K562 (cell line): ENCODE measurements around the gene NPR2. TPM values are rescaled to one million over a fixed set of nuclear protein-coding genes. Genes with fewer than 3 reads are reported as not detected.
A peak's percentile ranks its signal among the peaks of the same experiment; 100 is the strongest.

ENCODE experiments used
- ATAC-seq: fragments of 200-7000 bp; cut with Tn5 transposase; 3 replicates; pipeline ENCODE4 v1.9.1; 2020; ENCODE audit warnings: moderate library complexity
- BruUV-seq: library from RNA; stranded (reverse); fragments of 400-500 nt; replicated peaks from 2 replicates; lab custom pipeline; 2021; lab: Mats Ljungman, UMichigan
- CTCF ChIA-PET: fragments of 300-600 bp; formaldehyde crosslinking; extraction: SDS; loops from one replicate; lab custom pipeline; 2021; ENCODE audit warnings: low intra/inter-chr PET ratio; lab: Yijun Ruan, JAX
- POLR2A ChIA-PET: fragments of 300-600, 350-650 bp; sonication (Branson Sonifier 250); formaldehyde crosslinking; extraction: SDS; loops from one replicate; lab custom pipeline; 2021; ENCODE audit warnings: antibody characterized with exemption, inconsistent platforms; lab: Yijun Ruan, JAX
- DNase-seq, 4 experiments: peaks; one replicate each; pipeline versions ENCODE4 v3.0.0 to v3.0.0-alpha.2; 2011 to 2018; ENCODE audit warnings: low spot score in 3 of 4, mixed read lengths in 3 of 4; ENCODE audit errors: extremely low read depth in 1 of 4
- FAIRE-seq: peaks from 2 replicates; lab custom pipeline; 2011; peaks lifted over from hg19 to GRCh38; lab: Jason Lieb, UNC
- H2AFZ ChIP-seq: 2 replicates; pipeline ENCODE4 v1.6.0; 2011; ENCODE audit warnings: low read depth, low read length, control low read depth, inconsistent platforms
- H3K27ac ChIP-seq: fragments of 200-600 bp; 3 replicates; pipeline ENCODE4 v1.8.0; 2011; ENCODE audit warnings: low read depth, mild to moderate bottlenecking, control low read depth, inconsistent platforms, low read length, moderate library complexity, mixed read lengths; ENCODE audit errors: extremely low read depth
- H3K27me3 ChIP-seq, 2 experiments: fragments of 300-600 bp in 1 of 2; 2 replicates in 1 of 2; 3 replicates in 1 of 2; pipeline versions ENCODE4 v1.6.0 to v1.8.0; 2011; ENCODE audit warnings: inconsistent platforms in 2 of 2, low read length in 2 of 2, mild to moderate bottlenecking in 1 of 2, mixed read lengths in 1 of 2, moderate library complexity in 1 of 2; ENCODE audit not compliant: control insufficient read depth in 2 of 2, insufficient read depth in 2 of 2
- H3K36me3 ChIP-seq: fragments of 300-600 bp; 3 replicates; pipeline ENCODE4 v1.8.0; 2011; ENCODE audit warnings: mild to moderate bottlenecking, low read length, inconsistent platforms; ENCODE audit not compliant: control insufficient read depth, insufficient read depth
- H3K4me1 ChIP-seq, 2 experiments: fragments of 200-600 bp in 1 of 2; replicated peaks in 1 of 2; 2 replicates in 1 of 2; 3 replicates in 1 of 2; pipeline versions ENCODE4 v1.5.1 to v1.8.0; 2011; ENCODE audit warnings: inconsistent platforms in 2 of 2, low read length in 2 of 2, mild to moderate bottlenecking in 1 of 2, mixed read lengths in 1 of 2, moderate library complexity in 1 of 2; ENCODE audit not compliant: control insufficient read depth in 2 of 2, insufficient read depth in 2 of 2
- H3K4me2 ChIP-seq: 2 replicates; pipeline ENCODE4 v1.6.1; 2011; ENCODE audit warnings: low read length, control low read depth, inconsistent platforms, mixed read lengths; ENCODE audit not compliant: insufficient read depth
- H3K4me3 ChIP-seq: fragments of 200-600 bp; sonication (generic), shearing (Covaris generic); 2 replicates; pipeline ENCODE4 v1.5.1; 2016; ENCODE audit warnings: control low read depth, inconsistent platforms
- H3K79me2 ChIP-seq: fragments of 200-600 bp; 3 replicates; pipeline ENCODE4 v1.8.0; 2011; ENCODE audit warnings: low read length, inconsistent platforms; ENCODE audit not compliant: control insufficient read depth, insufficient read depth
- H3K9ac ChIP-seq, 2 experiments: 2 replicates each; pipeline versions ENCODE4 v1.6.0 to v1.6.1; 2011; ENCODE audit warnings: low read depth in 2 of 2, low read length in 2 of 2, control low read depth in 1 of 2, inconsistent platforms in 1 of 2, mild to moderate bottlenecking in 1 of 2, mixed read lengths in 1 of 2; ENCODE audit not compliant: insufficient read depth in 1 of 2
- H3K9me1 ChIP-seq: one replicate; pipeline ENCODE4 v1.6.0; 2011; ENCODE audit warnings: inconsistent platforms, mild to moderate bottlenecking, low read length, moderate library complexity; ENCODE audit not compliant: control insufficient read depth, insufficient read depth
- H3K9me3 ChIP-seq: replicated peaks from 2 replicates; pipeline ENCODE4 v1.5.1; 2011; ENCODE audit warnings: low read depth, low read length, inconsistent platforms; ENCODE audit not compliant: control insufficient read depth, insufficient read depth
- H4K20me1 ChIP-seq: replicated peaks from 2 replicates; pipeline ENCODE4 v1.6.1; 2011; ENCODE audit warnings: low read length, inconsistent platforms, mixed read lengths; ENCODE audit not compliant: control insufficient read depth, insufficient read depth
- CBX3 ChIP-seq, 2 experiments: IDR thresholded peaks; 1 replicate in 1 of 2; 2 replicates in 1 of 2; pipeline ENCODE4 v1.6.1; 2012; ENCODE audit warnings: inconsistent platforms in 2 of 2, low read length in 2 of 2, borderline replicate concordance in 1 of 2, control low read depth in 1 of 2
- EP300 ChIP-seq: IDR thresholded peaks from 2 replicates; pipeline ENCODE4 v1.6.1; 2012; ENCODE audit warnings: low read length, improper control_type of control experiment
- MBD1 ChIP-seq: fragments of 250-450 bp; sonication (Bioruptor Pico); IDR thresholded peaks from 2 replicates; pipeline ENCODE4 v1.8.0; 2022; ENCODE audit warnings: inconsistent platforms
- NCOA2 ChIP-seq, 2 experiments: fragments of 450-650 bp; IDR thresholded peaks; 2 replicates each; pipeline ENCODE4 v1.6.1; 2018; ENCODE audit warnings: mild to moderate bottlenecking in 2 of 2, moderate library complexity in 1 of 2; ENCODE audit not compliant: partially characterized antibody in 2 of 2
- NELFE ChIP-seq: IDR thresholded peaks from 2 replicates; pipeline ENCODE4 v1.6.1; 2011; ENCODE audit warnings: mild to moderate bottlenecking; ENCODE audit not compliant: insufficient read depth, insufficient read length
- NR2F6 ChIP-seq: fragments of 450-650 bp; formaldehyde crosslinking; IDR thresholded peaks from 2 replicates; pipeline ENCODE4 v1.4.0; 2020; ENCODE audit warnings: mild to moderate bottlenecking
- PHF8 ChIP-seq: fragments of 200-600 bp; sonication (generic); IDR thresholded peaks from 2 replicates; pipeline ENCODE4 v1.6.1; 2012; ENCODE audit warnings: mixed run types, mild to moderate bottlenecking, inconsistent platforms, low read length, moderate library complexity, borderline replicate concordance
- POLR2A ChIP-seq: fragments of 450-650 bp; conservative IDR thresholded peaks from 2 replicates; pipeline ENCODE4 v1.6.1; 2016
- RFX1 ChIP-seq: fragments of 450-650 bp; IDR thresholded peaks from 2 replicates; pipeline ENCODE4 v1.6.1; 2016; ENCODE audit warnings: mild to moderate bottlenecking, moderate library complexity
- RNF219 ChIP-seq: fragments of 250-450 bp; sonication (Bioruptor Pico); IDR thresholded peaks from 2 replicates; pipeline ENCODE4 v1.5.0; 2022; ENCODE audit warnings: mild to moderate bottlenecking
- ZBTB12 ChIP-seq: fragments of 250-450 bp; sonication (Bioruptor Pico); IDR thresholded peaks from 2 replicates; pipeline ENCODE4 v1.4.0; 2020
- ZKSCAN8 ChIP-seq: fragments of 200-800 bp; sonication (Bioruptor generic); IDR thresholded peaks from 2 replicates; pipeline ENCODE4 v1.6.1; 2016; ENCODE audit warnings: missing genetic modification characterization, missing compliant biosample characterization
- ZNF146 ChIP-seq: IDR thresholded peaks from one replicate; pipeline ENCODE4 v1.6.1; 2018; ENCODE audit warnings: missing compliant biosample characterization; ENCODE audit not compliant: unreplicated experiment
- ZNF274 ChIP-seq: IDR thresholded peaks from 2 replicates; pipeline ENCODE4 v1.6.1; 2011; ENCODE audit warnings: low read depth, mild to moderate bottlenecking, low read length, moderate library complexity, borderline replicate concordance
- ZNF311 ChIP-seq: fragments of 250-450 bp; sonication (Bioruptor Pico); IDR thresholded peaks from 2 replicates; pipeline ENCODE4 v1.4.0; 2020; ENCODE audit warnings: mild to moderate bottlenecking, moderate library complexity
- ZNF436 ChIP-seq: fragments of 250-450, 450-650 bp; sonication (Bioruptor Pico); formaldehyde crosslinking; IDR thresholded peaks from 2 replicates; pipeline ENCODE4 v1.7.0; 2020; ENCODE audit warnings: mild to moderate bottlenecking
- WGBS: fragments of 100-300 bp; shearing (Covaris generic); methylation state at CpG from one replicate; pipeline ENCODE4 v1.1.6; 2016; ENCODE audit warnings: low coverage, mixed read lengths; ENCODE audit not compliant: insufficient coverage; ENCODE audit errors: missing lambda C conversion rate; 5-methylcytosine and 5-hydroxymethylcytosine counted together
- in situ Hi-C: fragments of 300-500 bp; cut with MboI; formaldehyde crosslinking; loops from 4 replicates; pipeline ENCODE4 v1.15.0; 2018; ENCODE audit warnings: inconsistent platforms, mixed read lengths
- intact Hi-C: fragments of 100-400 bp; cut with micrococcal nuclease; formaldehyde crosslinking; loops from 2 replicates; pipeline ENCODE4 v1.14.2; 2022
- polyA plus RNA-seq, 8 experiments: library from polyadenylated mRNA; depleted of rRNA in 4 of 8; stranded (reverse) in 5 of 8; unstranded in 3 of 8; fragments of >200 nt; fragmentation: Nextera tagmentation in 2 of 8; fragmentation: Illumina TruSeq in 1 of 8; extraction: Ambion mirVana in 2 of 8; extraction: Trizol in 1 of 8; gene quantifications; 2 replicates each; pipeline versions ENCODE4 v1.2.1 to v1.2.3, GENCODE V29; 2011 to 2014; ENCODE audit warnings: inconsistent platforms in 1 of 8, missing spikeins in 1 of 8
- total RNA-seq, 7 experiments: library from RNA; depleted of rRNA in 6 of 7; stranded (reverse); fragments of >200 nt in 6 of 7; fragmentation: Illumina TruSeq in 2 of 7; extraction: Trizol in 2 of 7; gene quantifications; 2 replicates each; pipeline versions ENCODE4 v1.2.1 to v1.2.3, GENCODE V29; 2011 to 2021; ENCODE audit warnings: low replicate concordance in 1 of 7
- TF ChIP-seq, protein P1 (sequence below): sonication (generic); formaldehyde crosslinking; IDR thresholded peaks from 2 replicates; pipeline ENCODE4 v1.8.1; 2023; ENCODE audit warnings: mild to moderate bottlenecking, missing genetic modification reagents

The NPR2 gene
- total and polyA plus RNA-seq, 9 of the 15 experiments (the other 6 are each of a cell fraction or from before 2014, with no cell fraction given) = 2.4 to 12.9 (median 6.0) TPM

DNA sequence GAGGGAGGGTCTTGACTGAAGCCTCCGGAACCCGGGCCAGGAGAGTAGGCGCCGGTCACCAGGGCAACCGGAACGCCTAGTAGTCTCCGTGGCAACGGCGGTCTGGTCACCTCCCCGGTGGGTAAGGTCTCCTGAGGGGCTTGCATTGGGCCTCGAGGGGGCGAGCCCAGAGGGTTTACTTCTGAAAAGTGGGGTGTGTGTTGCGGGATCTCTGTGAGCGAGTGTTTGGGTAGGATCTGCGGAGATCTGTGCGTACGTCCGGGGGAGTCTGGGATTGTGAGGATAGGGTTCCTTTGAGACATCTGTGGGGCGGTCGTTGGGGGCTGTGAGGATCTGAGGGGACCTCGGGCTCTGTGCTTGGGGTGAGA, 37.3 kb downstream of the NPR2 start, which contains the start of gene FAM221B:
TSS of gene FAM221B (minus strand) at position 17 of the 368 bp plus-strand sequence. CDS start 2,571 bp downstream, outside the sequence.
- FAIRE-seq (no peak), ATAC-seq (peak; percentile 7; the same call in 2 of the 3 replicates), DNase-seq (peak in 1 of 4 experiments; percentile 11)
- peaks cover 0 to 12% of the 10 kb centered on the region in 2 experiments; a peak in 3 of 5 replicates for H3K4me1 ChIP-seq
- POLR2A ChIA-PET = interaction anchor here (1.1 kb wide), 1 partner anchor 9 kb away, joined by 4 read pairs; no protein-coding TSS in a partner anchor
- WGBS = 14% methylated on average over 17 of the region's 21 CpGs
- CTCF ChIA-PET = no interaction called here
- H3K9me3 ChIP-seq = no peaks in the 10 kb centered on the region
- no peaks in the 10 kb centered on the region for H3K27me3 ChIP-seq
- in situ Hi-C loops (no loop called here), intact Hi-C loops (no loop called here)
- peak within 1 kb of the TSS; percentile 86 for H3K4me2 ChIP-seq
- no peaks in the 10 kb centered on the region for H3K36me3 ChIP-seq
- H4K20me1 ChIP-seq = no peaks in the 10 kb centered on the region
- H2AFZ ChIP-seq = peak within 1 kb of the TSS; percentile 99
- H3K9me1 ChIP-seq = no peaks in the 10 kb centered on the region
- no peaks in the 10 kb centered on the region for H3K79me2 ChIP-seq
- peak within 1 kb of the TSS; percentile 59 to 91 for H3K9ac ChIP-seq
- H3K4me3 ChIP-seq = peak within 1 kb of the TSS; percentile 59
- BruUV-seq = no TSS peak
- H3K27ac ChIP-seq = peak within 1 kb of the TSS; percentile 59
- TF ChIP-seq RFX1 = peak; percentile 86
- TF ChIP-seq, protein P1, sequence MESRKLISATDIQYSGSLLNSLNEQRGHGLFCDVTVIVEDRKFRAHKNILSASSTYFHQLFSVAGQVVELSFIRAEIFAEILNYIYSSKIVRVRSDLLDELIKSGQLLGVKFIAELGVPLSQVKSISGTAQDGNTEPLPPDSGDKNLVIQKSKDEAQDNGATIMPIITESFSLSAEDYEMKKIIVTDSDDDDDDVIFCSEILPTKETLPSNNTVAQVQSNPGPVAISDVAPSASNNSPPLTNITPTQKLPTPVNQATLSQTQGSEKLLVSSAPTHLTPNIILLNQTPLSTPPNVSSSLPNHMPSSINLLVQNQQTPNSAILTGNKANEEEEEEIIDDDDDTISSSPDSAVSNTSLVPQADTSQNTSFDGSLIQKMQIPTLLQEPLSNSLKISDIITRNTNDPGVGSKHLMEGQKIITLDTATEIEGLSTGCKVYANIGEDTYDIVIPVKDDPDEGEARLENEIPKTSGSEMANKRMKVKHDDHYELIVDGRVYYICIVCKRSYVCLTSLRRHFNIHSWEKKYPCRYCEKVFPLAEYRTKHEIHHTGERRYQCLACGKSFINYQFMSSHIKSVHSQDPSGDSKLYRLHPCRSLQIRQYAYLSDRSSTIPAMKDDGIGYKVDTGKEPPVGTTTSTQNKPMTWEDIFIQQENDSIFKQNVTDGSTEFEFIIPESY (CRISPR knock-in tag) = peak; percentile 72
- TF ChIP-seq ZNF146 = no peak
- TF ChIP-seq POLR2A = peak; percentile 39; the same call in 1 of the 2 replicates
- no peak for TF ChIP-seq NCOA2 (IDR thresholded peaks at IDR 0.05; ENCODE audit: partially characterized antibody in 2 of 2)
- TF ChIP-seq RNF219 (CRISPR knock-in tag) = no peak
- TF ChIP-seq ZNF311 (CRISPR knock-in tag) = no peak
- TF ChIP-seq MBD1 = no peak
- no peak for TF ChIP-seq NELFE
- TF ChIP-seq NR2F6 (CRISPR knock-in tag) = no peak
- no peak for TF ChIP-seq EP300
- TF ChIP-seq ZKSCAN8 = no peak
- TF ChIP-seq ZNF436 (CRISPR knock-in tag) = no peak
- no peak for TF ChIP-seq ZBTB12 (CRISPR knock-in tag)
- 0 out of 2 replicates have a peak, but pooled peaks have one; percentile 7 for TF ChIP-seq PHF8
- no peak for TF ChIP-seq CBX3 (IDR thresholded peaks at IDR 0.05; ENCODE audit: borderline replicate concordance in 1 of 2, low read length in 2 of 2)
- no peak for TF ChIP-seq ZNF274
